HepG2 (cell line): Measurements from ENCODE around the gene EDNRB. TPM values are rescaled to one million over a fixed set of nuclear protein-coding genes. Genes with fewer than 3 reads are reported as not detected.

ENCODE experiments used
- ATAC-seq: fragments of 200-7000 bp; cut with Tn5 transposase; 3 replicates; pipeline ENCODE4 v1.9.1; 2020; ENCODE audit warnings: mild to moderate bottlenecking, moderate library complexity
- BruUV-seq: library from RNA; stranded (reverse); fragments of 400-500 nt; replicated peaks from 2 replicates; lab custom pipeline; 2021; lab: Mats Ljungman, UMichigan
- CTCF ChIA-PET: fragments of 300-600 bp; formaldehyde crosslinking; extraction: SDS; loops from one replicate; lab custom pipeline; 2021; ENCODE audit warnings: low total read pairs, inconsistent platforms, low intra/inter-chr PET ratio; lab: Yijun Ruan, JAX
- POLR2A ChIA-PET: fragments of 350-600 bp; sonication (Branson Sonifier 250); formaldehyde crosslinking; loops from one replicate; lab custom pipeline; 2020; ENCODE audit warnings: antibody characterized with exemption, inconsistent platforms; lab: Yijun Ruan, JAX
- DNase-seq: peaks from one replicate; pipeline ENCODE4 v3.0.0-alpha.2; 2015; ENCODE audit warnings: low spot score
- FAIRE-seq: peaks from 3 replicates; lab custom pipeline; 2011; peaks lifted over from hg19 to GRCh38; lab: Jason Lieb, UNC
- H2AFZ ChIP-seq: one replicate; pipeline ENCODE4 v1.6.1; 2011; ENCODE audit warnings: low read length, inconsistent platforms
- H3K27ac ChIP-seq: fragments of 300-600 bp; 3 replicates; pipeline ENCODE4 v1.8.0; 2011; ENCODE audit warnings: mixed run types, mild to moderate bottlenecking, mixed read lengths, low read length, inconsistent platforms; ENCODE audit not compliant: insufficient read depth; ENCODE audit errors: extremely low read length
- H3K27me3 ChIP-seq, 2 experiments: fragments of 200-600 bp in 1 of 2; 2 replicates in 1 of 2; 3 replicates in 1 of 2; pipeline versions ENCODE4 v1.6.0 to v1.8.0; 2011; ENCODE audit warnings: low read length in 2 of 2, mild to moderate bottlenecking in 2 of 2, moderate library complexity in 2 of 2, inconsistent platforms in 1 of 2; ENCODE audit not compliant: insufficient read depth in 2 of 2, control insufficient read depth in 1 of 2
- H3K36me3 ChIP-seq, 2 experiments: fragments of 200-600 bp in 1 of 2; replicated peaks in 1 of 2; 2 replicates in 1 of 2; 3 replicates in 1 of 2; pipeline versions ENCODE4 v1.5.1 to v1.8.0; 2011; ENCODE audit warnings: low read length in 2 of 2, inconsistent platforms in 1 of 2; ENCODE audit not compliant: insufficient read depth in 2 of 2, control insufficient read depth in 1 of 2
- H3K4me1 ChIP-seq: 2 replicates; pipeline ENCODE4 v1.5.1; 2012; ENCODE audit warnings: low read length, inconsistent platforms; ENCODE audit not compliant: insufficient read depth
- H3K4me2 ChIP-seq: 2 replicates; pipeline ENCODE4 v1.6.0; 2011; ENCODE audit warnings: low read depth, low read length, inconsistent platforms
- H3K4me3 ChIP-seq, 3 experiments: fragments of 200-600 bp in 1 of 3; sonication (generic), shearing (Covaris generic) in 1 of 3; replicated peaks in 1 of 3; 2 replicates each; pipeline ENCODE4 v1.5.1; 2011 to 2016; ENCODE audit warnings: low read length in 3 of 3, inconsistent platforms in 2 of 3, low read depth in 2 of 3, mild to moderate bottlenecking in 2 of 3, control low read depth in 1 of 3, mixed read lengths in 1 of 3; ENCODE audit not compliant: insufficient read depth in 1 of 3
- H3K79me2 ChIP-seq: one replicate; pipeline ENCODE4 v1.6.1; 2011; ENCODE audit warnings: low read length, inconsistent platforms; ENCODE audit not compliant: insufficient read depth
- H3K9ac ChIP-seq: 2 replicates; pipeline ENCODE4 v1.6.0; 2011; ENCODE audit warnings: mild to moderate bottlenecking, low read depth, low read length, inconsistent platforms; ENCODE audit not compliant: insufficient read depth
- H3K9me3 ChIP-seq: 2 replicates; pipeline ENCODE4 v1.5.1; 2012; ENCODE audit warnings: mild to moderate bottlenecking, low read length
- H4K20me1 ChIP-seq: 2 replicates; pipeline ENCODE4 v1.6.0; 2011; ENCODE audit warnings: inconsistent platforms, mild to moderate bottlenecking, low read length, moderate library complexity; ENCODE audit not compliant: insufficient read depth
- CENPT ChIP-seq: sonication (generic); formaldehyde crosslinking; IDR thresholded peaks from 2 replicates; pipeline ENCODE4 v1.8.0; 2022; ENCODE audit warnings: low read depth, mild to moderate bottlenecking, moderate library complexity, missing genetic modification reagents
- DMAP1 ChIP-seq: IDR thresholded peaks from 2 replicates; pipeline ENCODE4 v1.6.1; 2016
- KAT8 ChIP-seq: IDR thresholded peaks from 2 replicates; pipeline ENCODE4 v1.6.1; 2016; ENCODE audit warnings: missing genetic modification reagents, missing compliant biosample characterization
- KLF16 ChIP-seq, 2 experiments: sonication (generic) in 1 of 2; formaldehyde crosslinking in 1 of 2; IDR thresholded peaks; 2 replicates each; pipeline versions ENCODE4 v1.6.1 to v1.8.0; 2016 to 2023; ENCODE audit warnings: missing genetic modification reagents in 2 of 2, missing compliant biosample characterization in 1 of 2
- POLR2AphosphoS2 ChIP-seq: IDR thresholded peaks from 2 replicates; pipeline ENCODE4 v1.6.1; 2011; ENCODE audit warnings: low read depth, low read length, improper control_type of control experiment
- RCOR2 ChIP-seq: IDR thresholded peaks from 2 replicates; pipeline ENCODE4 v1.6.1; 2016; ENCODE audit warnings: missing biosample characterization, missing genetic modification reagents
- RNF2 ChIP-seq: fragments of 450-650 bp; conservative IDR thresholded peaks from 2 replicates; pipeline ENCODE4 v1.6.1; 2016; ENCODE audit warnings: low read depth
- RXRB ChIP-seq: IDR thresholded peaks from 2 replicates; pipeline ENCODE4 v1.6.1; 2016; ENCODE audit warnings: borderline replicate concordance, missing genetic modification reagents, missing compliant biosample characterization
- TOE1 ChIP-seq: sonication (generic); formaldehyde crosslinking; IDR thresholded peaks from 2 replicates; pipeline ENCODE4 v1.4.0; 2020; ENCODE audit warnings: mild to moderate bottlenecking, missing genetic modification reagents
- TP53 ChIP-seq: sonication (generic); formaldehyde crosslinking; conservative IDR thresholded peaks from 2 replicates; pipeline ENCODE4 v1.4.0; 2020; ENCODE audit warnings: missing genetic modification reagents
- YY1 ChIP-seq: IDR thresholded peaks from 2 replicates; pipeline ENCODE4 v1.6.1; 2011; ENCODE audit warnings: low read length, low read depth, moderate library complexity, mild to moderate bottlenecking; ENCODE audit not compliant: insufficient read depth, insufficient replicate concordance
- ZFP36L2 ChIP-seq: sonication (generic); formaldehyde crosslinking; IDR thresholded peaks from 2 replicates; pipeline ENCODE4 v1.4.0; 2020; ENCODE audit warnings: missing genetic modification reagents
- ZMYM4 ChIP-seq: sonication (generic); formaldehyde crosslinking; IDR thresholded peaks from 2 replicates; pipeline ENCODE4 v1.8.1; 2023; ENCODE audit warnings: mild to moderate bottlenecking, missing genetic modification reagents
- ZNF10 ChIP-seq: sonication (generic); formaldehyde crosslinking; IDR thresholded peaks from 2 replicates; pipeline ENCODE4 v1.4.0; 2020; ENCODE audit warnings: mild to moderate bottlenecking, low read depth, missing genetic modification reagents, borderline replicate concordance
- ZNF256 ChIP-seq: sonication (generic); formaldehyde crosslinking; conservative IDR thresholded peaks from 2 replicates; pipeline ENCODE4 v1.4.0; 2020; ENCODE audit warnings: missing genetic modification reagents
- ZNF280B ChIP-seq: sonication (generic); formaldehyde crosslinking; IDR thresholded peaks from 2 replicates; pipeline ENCODE4 v1.5.0; 2020; ENCODE audit warnings: missing genetic modification reagents, mild to moderate bottlenecking, borderline replicate concordance
- ZNF354B ChIP-seq: sonication (generic); formaldehyde crosslinking; IDR thresholded peaks from 2 replicates; pipeline ENCODE4 v1.8.0; 2022; ENCODE audit warnings: mild to moderate bottlenecking, missing genetic modification reagents
- ZNF652 ChIP-seq: IDR thresholded peaks from 2 replicates; pipeline ENCODE4 v1.6.1; 2016; ENCODE audit warnings: low read depth, borderline replicate concordance
- ZNF850 ChIP-seq: sonication (generic); formaldehyde crosslinking; conservative IDR thresholded peaks from 2 replicates; pipeline ENCODE4 v1.9.0; 2021; ENCODE audit warnings: mild to moderate bottlenecking, missing genetic modification reagents
- in situ Hi-C: cut with HindIII; loops from 2 replicates; pipeline ENCODE4 v1.10.0; 2017; ENCODE audit warnings: low pct_unique_long_range_greater_than_20kb; ENCODE audit not compliant: extremely low pct_ligation_motif_present
- intact Hi-C: fragments of 100-400 bp; cut with micrococcal nuclease; formaldehyde crosslinking; loops from one replicate; pipeline ENCODE4 v1.10.0; 2022; ENCODE audit not compliant: unreplicated experiment
- polyA plus RNA-seq, 8 experiments: library from polyadenylated mRNA; depleted of rRNA in 3 of 8; stranded (reverse) in 7 of 8; unstranded in 1 of 8; fragments of >200 nt; fragmentation: Illumina TruSeq in 4 of 8; extraction: Trizol in 4 of 8; gene quantifications; 2 replicates each; pipeline versions ENCODE4 v1.2.1 to v1.2.3, GENCODE V29; 2011 to 2016; ENCODE audit warnings: low read depth in 4 of 8, missing spikeins in 1 of 8, mixed read lengths in 1 of 8; ENCODE audit not compliant: insufficient read depth in 1 of 8
- total RNA-seq, 5 experiments: library from RNA; depleted of rRNA; stranded (reverse); fragments of >200 nt; fragmentation: Illumina TruSeq; extraction: Trizol; gene quantifications; 2 replicates each; pipeline ENCODE4 v1.2.3, GENCODE V29; 2016; ENCODE audit warnings: low read depth in 1 of 5
- TF ChIP-seq, protein P1 (sequence below): sonication (generic); formaldehyde crosslinking; IDR thresholded peaks from 2 replicates; pipeline ENCODE4 v1.8.0; 2022; ENCODE audit warnings: mild to moderate bottlenecking, missing genetic modification reagents; ENCODE audit not compliant: insufficient replicate concordance
- TF ChIP-seq, protein P2 (sequence below): sonication (generic); formaldehyde crosslinking; IDR thresholded peaks from 2 replicates; pipeline ENCODE4 v1.5.0; 2020; ENCODE audit warnings: missing genetic modification reagents
- TF ChIP-seq, protein P3 (sequence below): sonication (generic); formaldehyde crosslinking; IDR thresholded peaks from 2 replicates; pipeline ENCODE4 v1.8.0; 2022; ENCODE audit warnings: mild to moderate bottlenecking, missing genetic modification reagents, moderate library complexity

The EDNRB gene
- total and polyA plus RNA-seq, 2 of the 13 experiments (the other 11 are each of a cell fraction or from before 2014, with no cell fraction given) = not detected

DNA sequence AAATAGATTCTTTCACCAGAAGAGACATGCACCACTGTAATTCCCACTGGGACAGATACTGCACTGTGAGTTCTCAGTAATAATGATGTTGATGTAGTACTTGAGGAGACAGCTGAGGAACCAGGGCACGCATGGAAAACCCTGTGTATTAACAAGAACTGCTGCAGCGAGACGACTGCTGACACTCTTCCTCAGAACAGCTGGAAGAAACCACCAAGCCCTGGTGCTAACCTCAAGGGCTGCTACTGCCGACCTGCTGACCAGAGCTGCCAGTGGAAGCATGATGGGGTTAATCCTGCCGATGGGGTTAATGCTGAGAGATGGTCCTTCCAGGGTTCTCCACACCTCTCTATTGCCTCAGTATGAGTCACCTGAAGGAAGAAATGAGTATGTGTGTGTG is 45.6 kb downstream of the EDNRB start (continued):
- TF ChIP-seq RXRB (CRISPR knock-in tag) (no peak), ZNF10 (CRISPR knock-in tag) (no peak), ZMYM4 (no peak)

DNA sequence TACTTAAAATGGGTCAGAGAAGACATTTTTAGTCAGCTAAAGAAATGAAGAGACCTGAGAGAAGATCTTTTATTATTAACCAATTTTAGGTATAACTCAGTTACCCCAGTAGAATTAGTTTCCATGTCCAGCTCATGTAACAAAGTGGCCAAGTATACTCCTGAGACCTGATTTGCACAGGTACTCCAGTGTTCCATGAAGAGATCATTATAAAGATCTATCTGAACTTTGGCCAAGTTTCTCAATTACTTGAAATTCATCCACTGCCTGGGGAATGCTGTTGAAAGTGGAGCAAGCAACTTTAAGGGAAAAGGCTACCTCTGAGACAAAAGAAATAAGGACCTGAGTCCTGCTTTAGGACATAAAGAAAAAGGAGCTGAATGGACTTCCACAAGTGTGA is 47.0 kb downstream of the EDNRB start:
- Histone ChIP-seq H4K20me1 (no peaks in the 10 kb centered on the region), H3K4me3 (no peak overlapping the region), H3K36me3 (no peaks in the 10 kb centered on the region), H3K9me3 (peaks cover 46% of the 10 kb centered on the region), H3K79me2 (no peaks in the 10 kb centered on the region), H3K4me2 (no peak overlapping the region), H3K27me3 (no peaks in the 10 kb centered on the region; a peak in 1 of 5 replicates), H3K4me1 (no peaks in the 10 kb centered on the region), H2AFZ (no peak overlapping the region), H3K27ac (no peak overlapping the region), H3K9ac (no peak overlapping the region)
- intact Hi-C loops (no loop called here), in situ Hi-C loops (no loop called here)
- ATAC-seq (no peak), FAIRE-seq (no peak), DNase-seq (no peak)
- POLR2A ChIA-PET = no interaction called here
- CTCF ChIA-PET = no interaction called here
- BruUV-seq = no TSS peak
- TF ChIP-seq ZNF850 (CRISPR knock-in tag) (no peak), KAT8 (CRISPR knock-in tag) (no peak), RCOR2 (CRISPR knock-in tag) (no peak), YY1 (no peak), ZNF652 (CRISPR knock-in tag) (no peak), RNF2 (no peak), POLR2AphosphoS2 (no peak), ZNF256 (CRISPR knock-in tag) (no peak), TP53 (CRISPR knock-in tag) (no peak), TOE1 (no peak), CENPT (no peak), ZNF354B (CRISPR knock-in tag) (no peak), KLF16 (CRISPR knock-in tag; IDR thresholded peaks at IDR 0.05) (no peak), DMAP1 (CRISPR knock-in tag) (no peak), ZFP36L2 (no peak), ZNF280B (CRISPR knock-in tag) (no peak)
- TF ChIP-seq, protein P1, sequence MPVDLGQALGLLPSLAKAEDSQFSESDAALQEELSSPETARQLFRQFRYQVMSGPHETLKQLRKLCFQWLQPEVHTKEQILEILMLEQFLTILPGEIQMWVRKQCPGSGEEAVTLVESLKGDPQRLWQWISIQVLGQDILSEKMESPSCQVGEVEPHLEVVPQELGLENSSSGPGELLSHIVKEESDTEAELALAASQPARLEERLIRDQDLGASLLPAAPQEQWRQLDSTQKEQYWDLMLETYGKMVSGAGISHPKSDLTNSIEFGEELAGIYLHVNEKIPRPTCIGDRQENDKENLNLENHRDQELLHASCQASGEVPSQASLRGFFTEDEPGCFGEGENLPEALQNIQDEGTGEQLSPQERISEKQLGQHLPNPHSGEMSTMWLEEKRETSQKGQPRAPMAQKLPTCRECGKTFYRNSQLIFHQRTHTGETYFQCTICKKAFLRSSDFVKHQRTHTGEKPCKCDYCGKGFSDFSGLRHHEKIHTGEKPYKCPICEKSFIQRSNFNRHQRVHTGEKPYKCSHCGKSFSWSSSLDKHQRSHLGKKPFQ (CRISPR knock-in tag) = no peak
- TF ChIP-seq, protein P2, sequence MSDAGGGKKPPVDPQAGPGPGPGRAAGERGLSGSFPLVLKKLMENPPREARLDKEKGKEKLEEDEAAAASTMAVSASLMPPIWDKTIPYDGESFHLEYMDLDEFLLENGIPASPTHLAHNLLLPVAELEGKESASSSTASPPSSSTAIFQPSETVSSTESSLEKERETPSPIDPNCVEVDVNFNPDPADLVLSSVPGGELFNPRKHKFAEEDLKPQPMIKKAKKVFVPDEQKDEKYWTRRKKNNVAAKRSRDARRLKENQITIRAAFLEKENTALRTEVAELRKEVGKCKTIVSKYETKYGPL (CRISPR knock-in tag) = no peak
- TF ChIP-seq, protein P3, sequence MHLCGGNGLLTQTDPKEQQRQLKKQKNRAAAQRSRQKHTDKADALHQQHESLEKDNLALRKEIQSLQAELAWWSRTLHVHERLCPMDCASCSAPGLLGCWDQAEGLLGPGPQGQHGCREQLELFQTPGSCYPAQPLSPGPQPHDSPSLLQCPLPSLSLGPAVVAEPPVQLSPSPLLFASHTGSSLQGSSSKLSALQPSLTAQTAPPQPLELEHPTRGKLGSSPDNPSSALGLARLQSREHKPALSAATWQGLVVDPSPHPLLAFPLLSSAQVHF = no peak
